Stimulated activated naive B cell treated with anti-CD40 and anti-IgM and Interleukin-4, amounts not matched to agents 10 μg/mL and 1 μg/mL and 100 μg/mL, for 72 hours (primary cell): ENCODE results near the gene PGK2.

Source experiments
- ATAC-seq, 2 donors: fragments of 150-1000 bp; cut with Tn5 transposase; replicated peaks; 2 replicates each; pipeline ENCODE4 v1.10.0; 2021; ENCODE audit warnings: moderate library complexity in 1 of 2
- DNase-seq: peaks from one replicate; pipeline ENCODE4 v3.0.0; 2021
- H3K27ac Mint-ChIP-seq: one replicate; pipeline ENCODE4 v1.8.0; 2022; ENCODE audit warnings: mild to moderate bottlenecking, mixed read lengths
- H3K27me3 Mint-ChIP-seq, 2 donors: one replicate each; pipeline ENCODE4 v1.8.0; 2022; ENCODE audit warnings: mixed read lengths in 2 of 2
- H3K36me3 Mint-ChIP-seq, 2 donors: one replicate each; pipeline ENCODE4 v1.8.0; 2022; ENCODE audit warnings: mixed read lengths in 2 of 2, mild to moderate bottlenecking in 1 of 2
- H3K4me1 Mint-ChIP-seq, 2 donors: one replicate each; pipeline ENCODE4 v1.8.0; 2022; ENCODE audit warnings: mixed read lengths in 2 of 2, mild to moderate bottlenecking in 1 of 2
- H3K4me3 Mint-ChIP-seq, 2 donors: one replicate each; pipeline ENCODE4 v1.8.0; 2022; ENCODE audit warnings: mild to moderate bottlenecking in 2 of 2, mixed read lengths in 2 of 2, moderate library complexity in 1 of 2
- H3K9me3 Mint-ChIP-seq, 2 donors: one replicate each; pipeline ENCODE4 v1.8.0; 2022; ENCODE audit warnings: mixed read lengths in 2 of 2, mild to moderate bottlenecking in 1 of 2

The PGK2 gene

DNA sequence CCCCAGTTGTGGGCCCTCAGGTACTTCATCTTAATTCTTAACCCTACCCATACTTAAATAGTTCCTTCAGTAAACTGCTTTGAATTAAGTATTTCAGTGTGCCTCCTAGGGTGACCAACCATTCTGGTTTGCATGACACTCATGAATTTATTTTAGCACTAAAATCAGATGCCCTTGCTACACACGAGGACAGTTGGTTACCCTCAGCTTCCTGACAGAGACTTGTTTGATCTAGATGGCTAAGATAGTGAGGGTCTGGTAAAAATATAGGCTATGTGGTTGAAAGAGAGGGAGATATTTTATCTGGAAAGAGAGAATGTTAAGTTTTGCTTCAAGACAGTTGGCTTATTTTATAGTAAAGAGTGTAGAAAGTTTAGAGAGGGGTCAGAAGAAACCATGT is 10.6 kb downstream of the PGK2 start:
- Mint-ChIP-seq H3K36me3 (no peaks in the 10 kb centered on the region), H3K27ac (no peak overlapping the region)

GRCh38 chr6:49775043-49775442 is 12.0 kb downstream of the PGK2 start:
- no peak for DNase-seq
- no peak for ATAC-seq
- Mint-ChIP-seq H3K9me3 (peaks cover 0 to 5% of the 10 kb centered on the region in 2 donors), H3K27ac (no peak overlapping the region), H3K4me1 (no peaks in the 10 kb centered on the region), H3K36me3 (no peaks in the 10 kb centered on the region), H3K27me3 (no peaks in the 10 kb centered on the region), H3K4me3 (no peak overlapping the region)

More for the DNA sequence above, 10.6 kb downstream of the PGK2 start:
- DNase-seq = no peak
- Mint-ChIP-seq H3K4me1 (no peaks in the 10 kb centered on the region), H3K27me3 (no peaks in the 10 kb centered on the region), H3K9me3 (peaks cover 0 to 5% of the 10 kb centered on the region in 2 donors), H3K4me3 (no peak overlapping the region)
- ATAC-seq = no peak

DNA sequence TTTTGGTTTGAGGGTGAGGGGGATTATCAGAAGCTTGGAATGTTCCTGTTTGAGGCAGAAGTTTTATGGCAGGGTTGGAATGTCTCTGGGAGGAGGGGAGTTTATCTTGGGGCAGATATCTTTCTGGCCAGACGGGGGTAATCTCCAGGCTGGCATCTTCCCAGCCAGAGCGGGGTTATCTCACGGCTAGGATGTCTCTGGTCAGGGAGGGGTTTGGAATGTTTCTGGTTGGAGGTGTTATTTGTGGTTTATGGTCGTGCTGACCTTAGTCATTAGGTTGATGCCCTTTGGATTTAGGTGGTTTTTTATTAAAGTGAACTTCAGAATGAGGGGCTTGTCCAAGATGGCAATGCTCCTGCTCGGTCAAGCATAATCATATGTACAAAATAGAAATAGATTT is 14.8 kb downstream of the PGK2 start:
- ATAC-seq = no peak

DNA sequence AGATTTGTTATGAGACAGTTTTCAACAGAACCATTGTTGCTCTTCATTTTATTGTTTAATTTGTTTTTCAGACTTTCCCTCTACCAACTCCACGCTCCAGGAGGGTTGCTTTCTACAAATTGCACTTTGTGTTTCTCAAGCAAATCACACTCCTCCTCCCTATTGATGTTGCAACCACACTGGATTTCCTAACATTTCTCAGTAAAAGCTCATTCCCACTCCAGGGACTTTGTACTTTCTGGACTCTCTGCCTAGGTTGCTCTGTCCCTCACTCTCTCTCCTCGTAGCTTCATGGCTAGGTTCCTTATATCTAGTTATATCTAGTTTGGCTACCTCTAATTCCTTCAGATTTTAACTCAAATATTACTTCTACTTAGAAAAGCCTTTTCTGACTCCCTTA is 20.3 kb downstream of the PGK2 start:
- Mint-ChIP-seq H3K27me3 (no peaks in the 10 kb centered on the region), H3K27ac (no peak overlapping the region), H3K4me3 (no peak overlapping the region), H3K4me1 (no peaks in the 10 kb centered on the region), H3K36me3 (no peaks in the 10 kb centered on the region), H3K9me3 (no peaks in the 10 kb centered on the region)
- DNase-seq (no peak), ATAC-seq (no peak)

More for the DNA sequence above, 14.8 kb downstream of the PGK2 start:
- Mint-ChIP-seq H3K36me3 (no peaks in the 10 kb centered on the region), H3K9me3 (peaks cover 0 to 5% of the 10 kb centered on the region in 2 donors), H3K27me3 (no peaks in the 10 kb centered on the region), H3K27ac (no peak overlapping the region), H3K4me3 (no peak overlapping the region), H3K4me1 (no peaks in the 10 kb centered on the region)
- DNase-seq = no peak

DNA sequence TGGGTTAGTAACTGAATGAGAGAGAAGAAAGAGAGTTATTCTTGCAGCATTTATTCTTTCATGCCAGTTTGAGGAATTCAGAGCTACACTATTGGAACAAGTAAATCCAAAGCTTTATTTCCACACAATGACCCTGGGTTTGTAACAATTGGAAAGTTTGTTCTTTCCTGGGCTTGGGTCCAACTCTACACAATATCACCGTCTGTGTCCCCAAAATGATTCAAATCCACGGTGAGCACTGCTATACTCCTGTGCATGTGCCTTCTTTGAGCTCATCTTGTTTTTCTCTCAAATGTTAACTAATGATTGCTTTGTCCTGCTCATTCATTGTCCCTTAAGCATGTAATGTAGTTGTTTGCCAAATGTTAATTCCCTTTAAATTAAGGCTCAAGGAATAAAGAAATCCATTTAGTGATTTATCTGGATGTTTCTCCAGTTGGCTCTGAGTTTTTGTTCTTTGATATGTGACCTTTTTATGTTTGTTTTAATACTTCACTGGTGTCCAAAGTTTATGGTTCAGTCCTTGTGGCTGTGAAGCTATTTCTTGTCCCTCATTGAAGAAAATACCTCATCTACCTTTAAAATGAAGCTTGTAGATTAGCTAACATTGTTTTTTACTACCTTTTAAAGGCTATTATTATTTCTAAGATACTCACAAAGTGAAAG is 22.4 kb downstream of the PGK2 start:
- Mint-ChIP-seq H3K27me3 (no peaks in the 10 kb centered on the region), H3K4me1 (no peaks in the 10 kb centered on the region), H3K36me3 (no peaks in the 10 kb centered on the region), H3K27ac (no peak overlapping the region), H3K4me3 (no peak overlapping the region), H3K9me3 (no peaks in the 10 kb centered on the region)
- ATAC-seq = no peak
- DNase-seq = no peak

- no peak for ATAC-seq
- H3K4me1 Mint-ChIP-seq = no peaks in the 10 kb centered on the region
Measured at GRCh38 chr6:49744259-49744658, 42.8 kb downstream of the PGK2 start, which contains the start of gene CRISP3. Gene CRISP3, minus strand, starts transcription at chr6:49744388. Its CDS starts 21 bp downstream, at chr6:49744367.

GRCh38 chr6:49743429-49743828 is 43.7 kb downstream of the PGK2 start:
- Mint-ChIP-seq H3K27me3 (no peaks in the 10 kb centered on the region), H3K27ac (no peak overlapping the region), H3K4me1 (no peaks in the 10 kb centered on the region), H3K4me3 (no peak overlapping the region), H3K9me3 (no peaks in the 10 kb centered on the region), H3K36me3 (no peaks in the 10 kb centered on the region)
- ATAC-seq (no peak), DNase-seq (no peak)

More at GRCh38 chr6:49744259-49744658, 42.8 kb downstream of the PGK2 start, which contains the start of gene CRISP3:
- no peaks in the 10 kb centered on the region for H3K9me3 Mint-ChIP-seq
- no peaks in the 10 kb centered on the region for H3K36me3 Mint-ChIP-seq
- no peaks in the 10 kb centered on the region for H3K27me3 Mint-ChIP-seq
- H3K27ac Mint-ChIP-seq = no peak within 1 kb of the TSS
- no peak within 1 kb of the TSS for H3K4me3 Mint-ChIP-seq
- DNase-seq = no peak

DNA sequence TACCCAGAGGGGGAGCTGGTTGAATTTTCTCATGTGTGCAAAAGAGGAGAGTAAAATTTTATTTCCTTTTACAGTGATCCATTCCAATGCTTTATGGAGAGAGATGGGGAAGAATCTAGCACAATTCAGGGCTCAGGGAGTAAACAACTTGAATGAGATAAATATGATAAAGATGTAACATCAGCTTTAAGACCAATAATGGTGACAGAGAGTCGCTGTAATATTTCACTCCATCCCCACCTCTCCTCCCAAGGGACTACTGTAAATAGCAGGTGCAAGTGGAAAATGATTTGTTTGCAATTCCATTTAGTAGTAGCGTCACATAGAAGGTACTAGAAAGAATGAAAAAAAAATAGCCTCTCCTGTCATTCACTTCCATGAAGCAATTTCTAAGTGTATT is 47.7 kb downstream of the PGK2 start:
- ATAC-seq (no peak), DNase-seq (no peak)
- Mint-ChIP-seq H3K27me3 (no peaks in the 10 kb centered on the region), H3K36me3 (no peaks in the 10 kb centered on the region), H3K4me1 (no peaks in the 10 kb centered on the region), H3K4me3 (no peak overlapping the region), H3K27ac (no peak overlapping the region), H3K9me3 (peaks cover 0 to 1% of the 10 kb centered on the region in 2 donors)

- no peak overlapping the region for H3K27ac Mint-ChIP-seq
- H3K4me3 Mint-ChIP-seq = no peak overlapping the region
- H3K36me3 Mint-ChIP-seq = no peaks in the 10 kb centered on the region
- H3K27me3 Mint-ChIP-seq = no peaks in the 10 kb centered on the region
- peaks cover 0 to 1% of the 10 kb centered on the region in 2 donors for H3K9me3 Mint-ChIP-seq
- no peaks in the 10 kb centered on the region for H3K4me1 Mint-ChIP-seq
- DNase-seq = no peak
- no peak for ATAC-seq
Measured at GRCh38 chr6:49736017-49736508, 51.0 kb downstream of the PGK2 start.
